ENCODE measurements around the gene RTN4RL1.

DNA sequence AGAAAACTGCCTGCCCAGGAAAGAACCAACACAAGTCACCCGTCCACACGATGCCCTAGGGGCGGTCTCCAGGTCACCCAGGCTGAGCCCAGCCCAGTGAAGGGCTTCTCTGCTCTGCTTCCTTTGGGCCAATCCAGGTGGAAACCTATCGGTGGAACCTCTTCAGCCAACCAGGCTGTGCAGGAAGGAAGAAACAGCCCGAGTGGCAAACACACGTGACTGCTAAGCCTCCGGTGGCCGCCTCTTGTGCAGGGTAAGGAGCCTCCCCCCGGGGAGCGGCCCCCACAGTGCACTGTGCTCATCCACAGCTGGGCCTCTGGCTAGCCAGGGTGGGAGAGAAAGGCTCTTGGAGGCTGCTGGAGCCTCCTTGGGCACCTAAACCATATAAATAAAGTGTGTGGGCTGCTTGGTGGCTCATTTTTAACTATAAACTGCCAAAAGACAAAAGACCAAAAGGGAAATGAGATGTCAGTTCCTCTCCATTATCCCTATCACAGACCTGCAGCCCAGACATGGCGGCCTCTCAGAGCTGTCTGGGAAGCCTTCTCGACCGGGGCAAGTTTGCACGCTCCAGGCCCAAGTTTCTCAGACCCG lies 2.4 kb downstream of the RTN4RL1 start:
- no peak for TF ChIP-seq POLR2AphosphoS5 (IDR thresholded peaks at IDR 0.05; ENCODE audit: low read depth, low read length)
- TF ChIP-seq, protein P1, sequence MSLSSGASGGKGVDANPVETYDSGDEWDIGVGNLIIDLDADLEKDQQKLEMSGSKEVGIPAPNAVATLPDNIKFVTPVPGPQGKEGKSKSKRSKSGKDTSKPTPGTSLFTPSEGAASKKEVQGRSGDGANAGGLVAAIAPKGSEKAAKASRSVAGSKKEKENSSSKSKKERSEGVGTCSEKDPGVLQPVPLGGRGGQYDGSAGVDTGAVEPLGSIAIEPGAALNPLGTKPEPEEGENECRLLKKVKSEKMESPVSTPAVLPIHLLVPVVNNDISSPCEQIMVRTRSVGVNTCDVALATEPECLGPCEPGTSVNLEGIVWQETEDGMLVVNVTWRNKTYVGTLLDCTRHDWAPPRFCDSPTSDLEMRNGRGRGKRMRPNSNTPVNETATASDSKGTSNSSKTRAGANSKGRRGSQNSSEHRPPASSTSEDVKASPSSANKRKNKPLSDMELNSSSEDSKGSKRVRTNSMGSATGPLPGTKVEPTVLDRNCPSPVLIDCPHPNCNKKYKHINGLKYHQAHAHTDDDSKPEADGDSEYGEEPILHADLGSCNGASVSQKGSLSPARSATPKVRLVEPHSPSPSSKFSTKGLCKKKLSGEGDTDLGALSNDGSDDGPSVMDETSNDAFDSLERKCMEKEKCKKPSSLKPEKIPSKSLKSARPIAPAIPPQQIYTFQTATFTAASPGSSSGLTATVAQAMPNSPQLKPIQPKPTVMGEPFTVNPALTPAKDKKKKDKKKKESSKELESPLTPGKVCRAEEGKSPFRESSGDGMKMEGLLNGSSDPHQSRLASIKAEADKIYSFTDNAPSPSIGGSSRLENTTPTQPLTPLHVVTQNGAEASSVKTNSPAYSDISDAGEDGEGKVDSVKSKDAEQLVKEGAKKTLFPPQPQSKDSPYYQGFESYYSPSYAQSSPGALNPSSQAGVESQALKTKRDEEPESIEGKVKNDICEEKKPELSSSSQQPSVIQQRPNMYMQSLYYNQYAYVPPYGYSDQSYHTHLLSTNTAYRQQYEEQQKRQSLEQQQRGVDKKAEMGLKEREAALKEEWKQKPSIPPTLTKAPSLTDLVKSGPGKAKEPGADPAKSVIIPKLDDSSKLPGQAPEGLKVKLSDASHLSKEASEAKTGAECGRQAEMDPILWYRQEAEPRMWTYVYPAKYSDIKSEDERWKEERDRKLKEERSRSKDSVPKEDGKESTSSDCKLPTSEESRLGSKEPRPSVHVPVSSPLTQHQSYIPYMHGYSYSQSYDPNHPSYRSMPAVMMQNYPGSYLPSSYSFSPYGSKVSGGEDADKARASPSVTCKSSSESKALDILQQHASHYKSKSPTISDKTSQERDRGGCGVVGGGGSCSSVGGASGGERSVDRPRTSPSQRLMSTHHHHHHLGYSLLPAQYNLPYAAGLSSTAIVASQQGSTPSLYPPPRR (CRISPR knock-in tag; IDR thresholded peaks at IDR 0.05; ENCODE audit: borderline replicate concordance): no peak
- TF ChIP-seq ZNF747 (CRISPR knock-in tag; IDR thresholded peaks at IDR 0.05; ENCODE audit: borderline replicate concordance): no peak
- no peak for TF ChIP-seq CHD2 (IDR thresholded peaks at IDR 0.05; ENCODE audit: low read depth, low read length)
- TF ChIP-seq, protein P2, sequence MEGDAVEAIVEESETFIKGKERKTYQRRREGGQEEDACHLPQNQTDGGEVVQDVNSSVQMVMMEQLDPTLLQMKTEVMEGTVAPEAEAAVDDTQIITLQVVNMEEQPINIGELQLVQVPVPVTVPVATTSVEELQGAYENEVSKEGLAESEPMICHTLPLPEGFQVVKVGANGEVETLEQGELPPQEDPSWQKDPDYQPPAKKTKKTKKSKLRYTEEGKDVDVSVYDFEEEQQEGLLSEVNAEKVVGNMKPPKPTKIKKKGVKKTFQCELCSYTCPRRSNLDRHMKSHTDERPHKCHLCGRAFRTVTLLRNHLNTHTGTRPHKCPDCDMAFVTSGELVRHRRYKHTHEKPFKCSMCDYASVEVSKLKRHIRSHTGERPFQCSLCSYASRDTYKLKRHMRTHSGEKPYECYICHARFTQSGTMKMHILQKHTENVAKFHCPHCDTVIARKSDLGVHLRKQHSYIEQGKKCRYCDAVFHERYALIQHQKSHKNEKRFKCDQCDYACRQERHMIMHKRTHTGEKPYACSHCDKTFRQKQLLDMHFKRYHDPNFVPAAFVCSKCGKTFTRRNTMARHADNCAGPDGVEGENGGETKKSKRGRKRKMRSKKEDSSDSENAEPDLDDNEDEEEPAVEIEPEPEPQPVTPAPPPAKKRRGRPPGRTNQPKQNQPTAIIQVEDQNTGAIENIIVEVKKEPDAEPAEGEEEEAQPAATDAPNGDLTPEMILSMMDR (CRISPR knock-in tag; IDR thresholded peaks at IDR 0.05): no peak
- TF ChIP-seq MEF2D (CRISPR knock-in tag; IDR thresholded peaks at IDR 0.05): no peak
- TF ChIP-seq ZNF660 (CRISPR knock-in tag; IDR thresholded peaks at IDR 0.05; ENCODE audit: borderline replicate concordance, low read depth): no peak
- no peak for TF ChIP-seq CEBPB (IDR thresholded peaks at IDR 0.05; ENCODE audit: borderline replicate concordance, low read depth, low read length)
- TF ChIP-seq BRCA1 (CRISPR knock-in tag; IDR thresholded peaks at IDR 0.05): no peak
- TF ChIP-seq PHF21A (CRISPR knock-in tag; IDR thresholded peaks at IDR 0.05): no peak
- no peak for TF ChIP-seq ZNF530 (CRISPR knock-in tag; IDR thresholded peaks at IDR 0.05; ENCODE audit: low read depth)
- TF ChIP-seq, protein P3, sequence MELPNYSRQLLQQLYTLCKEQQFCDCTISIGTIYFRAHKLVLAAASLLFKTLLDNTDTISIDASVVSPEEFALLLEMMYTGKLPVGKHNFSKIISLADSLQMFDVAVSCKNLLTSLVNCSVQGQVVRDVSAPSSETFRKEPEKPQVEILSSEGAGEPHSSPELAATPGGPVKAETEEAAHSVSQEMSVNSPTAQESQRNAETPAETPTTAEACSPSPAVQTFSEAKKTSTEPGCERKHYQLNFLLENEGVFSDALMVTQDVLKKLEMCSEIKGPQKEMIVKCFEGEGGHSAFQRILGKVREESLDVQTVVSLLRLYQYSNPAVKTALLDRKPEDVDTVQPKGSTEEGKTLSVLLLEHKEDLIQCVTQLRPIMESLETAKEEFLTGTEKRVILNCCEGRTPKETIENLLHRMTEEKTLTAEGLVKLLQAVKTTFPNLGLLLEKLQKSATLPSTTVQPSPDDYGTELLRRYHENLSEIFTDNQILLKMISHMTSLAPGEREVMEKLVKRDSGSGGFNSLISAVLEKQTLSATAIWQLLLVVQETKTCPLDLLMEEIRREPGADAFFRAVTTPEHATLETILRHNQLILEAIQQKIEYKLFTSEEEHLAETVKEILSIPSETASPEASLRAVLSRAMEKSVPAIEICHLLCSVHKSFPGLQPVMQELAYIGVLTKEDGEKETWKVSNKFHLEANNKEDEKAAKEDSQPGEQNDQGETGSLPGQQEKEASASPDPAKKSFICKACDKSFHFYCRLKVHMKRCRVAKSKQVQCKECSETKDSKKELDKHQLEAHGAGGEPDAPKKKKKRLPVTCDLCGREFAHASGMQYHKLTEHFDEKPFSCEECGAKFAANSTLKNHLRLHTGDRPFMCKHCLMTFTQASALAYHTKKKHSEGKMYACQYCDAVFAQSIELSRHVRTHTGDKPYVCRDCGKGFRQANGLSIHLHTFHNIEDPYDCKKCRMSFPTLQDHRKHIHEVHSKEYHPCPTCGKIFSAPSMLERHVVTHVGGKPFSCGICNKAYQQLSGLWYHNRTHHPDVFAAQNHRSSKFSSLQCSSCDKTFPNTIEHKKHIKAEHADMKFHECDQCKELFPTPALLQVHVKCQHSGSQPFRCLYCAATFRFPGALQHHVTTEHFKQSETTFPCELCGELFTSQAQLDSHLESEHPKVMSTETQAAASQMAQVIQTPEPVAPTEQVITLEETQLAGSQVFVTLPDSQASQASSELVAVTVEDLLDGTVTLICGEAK (IDR thresholded peaks at IDR 0.05): no peak
- TF ChIP-seq, protein P3 (CRISPR knock-in tag; IDR thresholded peaks at IDR 0.05): no peak
- no peak for TF ChIP-seq ZNF274 (CRISPR knock-in tag; IDR thresholded peaks at IDR 0.05)
- no peak for TF ChIP-seq POLR2A (IDR thresholded peaks at IDR 0.05; ENCODE audit: insufficient read depth in 1 of 2, low read depth in 2 of 2, low read length in 2 of 2)

Measured in HepG2 (cell line).